Measurements from ENCODE around the gene SRSF7.

SRSF7 gene

GRCh38 chr2:38698467-38699003 is 52.6 kb downstream of the SRSF7 start:
- DNase-seq = no peak

- DNase-seq = no peak
Measured at GRCh38 chr2:38697116-38697840, 53.9 kb downstream of the SRSF7 start.

Data from activated CD8-positive, alpha-beta memory T cell treated with anti-CD3 and anti-CD28 coated beads, Interleukin-2, amount 50 U/mL, for 48 hours (primary cell).